AG20443 (cell line): ENCODE data around the gene GNG3.
"Not testable (repeated sequence)": the region's sequence is repeated elsewhere in the genome, so short reads cannot be mapped to it uniquely, and the experiment has no call there.

Experiments
- DNase-seq: peaks from one replicate; pipeline ENCODE4 v3.0.0; 2012; ENCODE audit warnings: low spot score, mixed read lengths

Gene GNG3

GRCh38 chr11:62716816-62717215 is 9.3 kb downstream of the GNG3 start:
- no peak for DNase-seq

- no peak for DNase-seq
Measured at GRCh38 chr11:62719302-62719978, 12.0 kb downstream of the GNG3 start.

GRCh38 chr11:62721994-62722393 is 14.5 kb downstream of the GNG3 start:
- no peak for DNase-seq

GRCh38 chr11:62724171-62724570 is 16.7 kb downstream of the GNG3 start:
- DNase-seq: no peak

GRCh38 chr11:62725646-62726045 is 18.2 kb downstream of the GNG3 start:
- no peak for DNase-seq

- DNase-seq: no peak
Measured at GRCh38 chr11:62726156-62726914, 18.9 kb downstream of the GNG3 start.

GRCh38 chr11:62726915-62727164 is 19.4 kb downstream of the GNG3 start:
- no peak for DNase-seq

- DNase-seq: peak; percentile 98
Measured at GRCh38 chr11:62727165-62727871, 19.8 kb downstream of the GNG3 start, which contains the start of gene HNRNPUL2. HNRNPUL2 (minus strand) TSS chr11:62727457; CDS start chr11:62727156, 301 bp downstream.

GRCh38 chr11:62727872-62728170 is 20.3 kb downstream of the GNG3 start:
- DNase-seq: peak; percentile 89

- DNase-seq: peak; percentile 89
Measured at GRCh38 chr11:62728171-62728988, 20.9 kb downstream of the GNG3 start, which contains the start of gene TTC9C. TTC9C (plus strand) TSS chr11:62728486; CDS start chr11:62728849, 363 bp downstream.

- not testable (repeated sequence) for DNase-seq
Measured at GRCh38 chr11:62730076-62730475, 22.6 kb downstream of the GNG3 start.

- DNase-seq: no peak
Measured at GRCh38 chr11:62732830-62733229, 25.4 kb downstream of the GNG3 start.

GRCh38 chr11:62737196-62737595 is 29.7 kb downstream of the GNG3 start:
- DNase-seq: no peak

- DNase-seq: no peak
Measured at GRCh38 chr11:62747475-62748160, 40.1 kb downstream of the GNG3 start.

GRCh38 chr11:62749931-62750330 is 42.5 kb downstream of the GNG3 start:
- DNase-seq: not testable (repeated sequence)

GRCh38 chr11:62752177-62752785 is 44.8 kb downstream of the GNG3 start:
- DNase-seq: no peak

- no peak for DNase-seq
Measured at GRCh38 chr11:62752994-62753735, 45.7 kb downstream of the GNG3 start.

GRCh38 chr11:62753736-62754603 is 46.5 kb downstream of the GNG3 start, which contains the start of gene ZBTB3:
ZBTB3 (minus strand) TSS chr11:62754160; CDS start chr11:62753664, 496 bp downstream.
- peak; percentile 96 for DNase-seq

GRCh38 chr11:62755086-62755615 is 47.7 kb downstream of the GNG3 start:
- DNase-seq: no peak
